ENCODE measurements around the gene HSD17B1.

GRCh38 chr17:42578282-42578869 lies 25.7 kb downstream of the HSD17B1 start:
- TF ChIP-seq POLR2AphosphoS5 (IDR thresholded peaks at IDR 0.05): no peak
- TF ChIP-seq EZH2 (IDR thresholded peaks at IDR 0.05; ENCODE audit: borderline replicate concordance, insufficient read depth, low read length, poor library complexity, severe bottlenecking): no peak
- TF ChIP-seq CTCF (IDR thresholded peaks at IDR 0.05; ENCODE audit: poor library complexity, severe bottlenecking): peak; percentile 77
- no peak for TF ChIP-seq MXI1 (conservative IDR thresholded peaks at IDR 0.05; ENCODE audit: poor library complexity, severe bottlenecking)
- no peak for TF ChIP-seq EP300 (conservative IDR thresholded peaks at IDR 0.05; ENCODE audit: poor library complexity, severe bottlenecking)
- TF ChIP-seq REST (IDR thresholded peaks at IDR 0.05; ENCODE audit: borderline replicate concordance): no peak
- no peak for TF ChIP-seq TAF1 (IDR thresholded peaks at IDR 0.05; ENCODE audit: low read depth)

Data from neural cell (in vitro differentiated cells).